ENCODE data around the gene HPX.
"Not testable (repeated sequence)": the region's sequence is repeated elsewhere in the genome, so short reads cannot be mapped to it uniquely, and the experiment has no call there.

Gene HPX

DNA sequence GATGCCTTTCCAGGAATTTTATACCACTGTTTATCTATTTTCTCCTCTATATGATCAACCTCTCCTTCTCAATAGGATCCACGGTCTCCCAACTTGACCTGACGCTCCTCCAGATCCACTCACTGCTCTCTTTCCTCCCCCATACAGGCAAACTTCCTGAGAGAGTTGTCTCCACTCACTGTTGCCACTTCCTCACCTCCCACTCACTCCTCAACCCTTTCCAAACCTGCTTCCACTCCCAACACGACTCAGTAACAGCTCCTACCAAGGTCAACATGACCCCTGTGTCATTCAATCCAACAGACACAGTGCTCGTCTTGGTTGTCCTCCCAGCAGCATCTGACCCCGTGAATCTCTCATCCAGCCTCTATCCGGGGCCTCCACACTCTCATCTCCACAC is 25.0 kb downstream of the HPX start:
- no peak for DNase-seq (ENCODE audit: low read depth)

DNA sequence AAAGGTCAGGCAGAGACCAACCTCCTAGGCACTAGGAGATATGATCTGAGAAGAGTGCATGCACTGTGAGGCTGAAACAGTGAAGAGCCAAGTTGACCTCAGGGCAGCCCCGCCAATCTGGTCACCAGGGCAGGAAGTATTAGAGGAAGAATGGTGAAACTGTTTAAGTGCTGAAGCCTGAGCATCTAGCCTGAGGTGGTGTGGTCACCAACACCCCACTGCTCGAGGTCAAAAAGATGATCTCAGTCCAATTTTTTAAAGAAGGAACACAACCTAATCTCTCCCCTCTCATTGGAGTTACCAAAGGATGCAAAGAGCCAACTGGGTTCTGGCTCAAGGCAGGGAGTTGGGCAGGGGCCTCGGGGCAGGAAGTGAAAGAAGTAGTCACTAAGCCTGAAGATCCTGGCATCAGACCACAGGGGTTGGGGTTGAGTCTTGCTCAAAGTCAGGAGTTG is 25.9 kb downstream of the HPX start:
- DNase-seq (ENCODE audit: low read depth), result no peak

DNA sequence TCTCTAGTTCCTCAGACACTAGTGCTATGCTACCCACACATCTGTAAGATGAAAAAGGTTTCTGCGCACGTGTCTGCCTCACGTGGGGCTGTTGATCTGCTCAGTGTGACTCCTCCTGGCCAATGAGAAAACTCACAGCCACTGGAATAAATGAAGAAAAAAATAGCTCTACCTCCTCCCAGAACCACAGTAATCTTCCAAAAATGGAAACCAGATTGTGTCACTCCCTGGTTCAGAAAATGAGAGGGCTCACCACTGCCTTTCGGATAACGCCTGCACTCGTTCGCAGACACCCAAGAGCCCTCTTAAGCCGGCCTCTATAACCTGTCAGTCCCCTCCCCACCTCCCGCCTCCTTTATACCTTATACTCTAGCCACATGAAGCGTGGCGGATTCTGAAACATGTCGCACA is 27.0 kb downstream of the HPX start:
- DNase-seq (ENCODE audit: low read depth), result no peak

DNA sequence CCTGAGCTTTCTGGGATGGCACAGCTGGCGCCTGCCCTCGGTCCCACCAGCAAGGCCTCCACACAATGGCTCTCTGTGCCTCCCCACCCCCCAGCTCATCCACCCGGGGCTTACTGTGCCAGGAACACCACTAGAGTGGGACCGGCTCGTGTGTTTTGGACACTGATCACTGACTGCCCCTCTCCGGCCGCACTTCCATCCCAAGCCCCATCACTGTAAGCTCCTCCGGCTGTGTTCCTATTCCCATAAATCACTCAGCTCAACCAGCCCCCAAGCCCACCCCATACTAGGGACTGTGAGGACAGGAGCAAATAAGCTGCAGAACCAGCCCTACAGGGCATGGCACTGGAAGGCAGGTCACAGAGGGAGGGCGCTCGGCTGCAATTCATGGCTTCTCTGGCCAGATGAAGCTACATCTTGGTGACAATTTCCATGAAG is 29.2 kb downstream of the HPX start:
- DNase-seq (ENCODE audit: low read depth), result no peak

DNA sequence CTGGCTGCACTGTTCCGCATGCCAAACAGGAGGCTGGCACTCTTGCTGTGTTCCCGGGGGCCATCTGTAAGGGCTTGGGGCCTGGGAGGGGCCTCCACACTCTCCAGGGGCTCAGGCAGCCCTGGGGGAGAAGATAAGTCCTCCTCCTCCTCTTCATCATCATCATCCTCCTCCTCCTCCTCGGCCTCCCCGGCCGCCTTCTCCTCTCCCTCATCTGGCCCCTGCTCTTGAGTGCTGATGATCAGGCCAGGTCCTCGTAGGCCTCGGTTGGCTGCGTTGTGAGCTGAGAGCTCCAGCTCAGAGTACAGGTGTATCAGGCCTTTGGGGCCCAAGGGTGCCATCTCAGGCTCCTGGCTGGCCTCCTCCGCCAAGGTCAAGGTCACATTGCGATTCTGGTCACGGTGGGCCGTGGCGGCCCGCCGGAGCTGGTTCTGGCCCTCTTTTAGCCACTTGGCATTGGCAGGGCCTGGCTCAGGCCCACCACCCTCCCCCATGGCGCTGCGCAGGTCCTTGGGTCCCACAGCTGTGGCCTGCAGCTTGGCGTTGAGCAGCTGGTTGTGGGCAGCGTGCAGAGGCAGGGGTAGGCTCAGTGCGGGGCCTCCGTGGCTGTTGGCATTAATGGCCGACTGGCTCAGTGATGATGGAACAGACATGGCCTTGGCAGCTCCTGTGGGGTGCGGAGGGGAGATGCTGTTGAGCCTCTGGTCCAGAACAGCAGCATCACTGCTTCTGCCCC is 29.9 kb downstream of the HPX start:
- no peak for DNase-seq (ENCODE audit: low read depth)

DNA sequence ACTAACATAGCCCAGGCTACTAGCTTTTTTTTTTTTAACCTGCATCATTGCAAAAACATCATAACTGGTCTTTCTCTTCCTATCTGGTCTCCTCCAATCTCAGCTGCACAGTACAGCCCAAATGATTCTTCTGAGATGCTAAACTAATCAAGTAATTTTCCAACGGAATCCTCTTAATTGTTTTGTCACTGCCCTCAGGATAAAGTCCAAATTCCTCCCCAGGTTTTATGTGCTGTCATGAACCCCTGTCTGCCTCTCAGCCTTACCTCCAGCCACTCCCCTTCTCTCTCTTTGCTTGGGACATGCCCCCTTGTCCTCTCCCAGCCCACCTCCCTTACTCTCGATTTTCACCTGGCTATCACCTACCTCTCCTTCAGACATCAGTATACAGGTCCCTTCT is 34.4 kb downstream of the HPX start:
- DNase-seq (ENCODE audit: low read depth), result no peak

DNA sequence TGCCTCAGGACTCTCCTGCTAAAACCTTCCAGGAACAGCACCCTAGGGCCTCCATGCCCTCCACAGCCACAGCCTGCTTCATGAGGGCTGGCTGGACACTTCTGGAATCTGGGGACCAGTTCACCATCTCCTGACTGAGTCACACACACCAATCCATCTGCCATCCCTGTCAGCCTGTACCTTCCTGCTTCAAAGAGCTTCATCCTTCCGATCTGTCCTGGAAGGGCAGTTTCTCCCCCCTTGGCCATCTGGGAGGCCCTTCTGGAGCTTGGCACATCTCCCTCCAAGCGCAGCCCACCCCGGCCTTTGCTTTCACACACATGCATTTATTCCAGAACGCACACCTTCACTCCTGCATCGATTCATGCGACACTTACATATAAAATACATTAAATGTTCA is 34.9 kb downstream of the HPX start:
- DNase-seq (ENCODE audit: low read depth), result no peak

DNA sequence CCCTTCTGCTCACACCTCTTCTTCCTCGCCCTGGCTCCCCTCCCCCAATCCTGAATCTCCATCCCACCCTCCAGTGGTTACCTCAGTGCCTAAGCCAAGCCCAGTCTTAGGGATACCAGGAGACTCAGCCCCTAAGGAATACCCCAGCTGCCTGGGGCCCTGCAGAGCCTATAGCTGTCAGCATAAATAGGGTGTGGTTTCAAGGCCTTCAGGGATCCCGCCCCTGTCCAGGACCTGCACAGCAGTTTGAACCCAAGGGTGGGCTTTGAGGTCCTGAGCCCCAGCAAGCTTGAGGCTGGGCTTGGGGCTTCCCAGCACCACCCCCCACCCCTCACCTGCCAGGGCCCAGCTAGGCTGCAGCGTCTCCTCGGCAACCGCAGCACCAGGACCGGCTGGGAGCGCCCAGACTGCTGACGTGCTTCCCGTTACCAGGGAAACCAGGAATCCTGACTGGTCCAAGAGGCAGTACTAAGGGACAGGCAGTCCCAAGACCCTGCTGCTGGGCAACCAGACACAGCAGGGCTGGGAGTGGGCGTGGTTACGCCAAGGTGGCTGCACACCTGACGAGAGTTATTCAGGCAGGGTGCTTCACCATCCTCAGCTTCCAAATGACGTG is 35.6 kb downstream of the HPX start:
- no peak for DNase-seq (ENCODE audit: low read depth)

DNA sequence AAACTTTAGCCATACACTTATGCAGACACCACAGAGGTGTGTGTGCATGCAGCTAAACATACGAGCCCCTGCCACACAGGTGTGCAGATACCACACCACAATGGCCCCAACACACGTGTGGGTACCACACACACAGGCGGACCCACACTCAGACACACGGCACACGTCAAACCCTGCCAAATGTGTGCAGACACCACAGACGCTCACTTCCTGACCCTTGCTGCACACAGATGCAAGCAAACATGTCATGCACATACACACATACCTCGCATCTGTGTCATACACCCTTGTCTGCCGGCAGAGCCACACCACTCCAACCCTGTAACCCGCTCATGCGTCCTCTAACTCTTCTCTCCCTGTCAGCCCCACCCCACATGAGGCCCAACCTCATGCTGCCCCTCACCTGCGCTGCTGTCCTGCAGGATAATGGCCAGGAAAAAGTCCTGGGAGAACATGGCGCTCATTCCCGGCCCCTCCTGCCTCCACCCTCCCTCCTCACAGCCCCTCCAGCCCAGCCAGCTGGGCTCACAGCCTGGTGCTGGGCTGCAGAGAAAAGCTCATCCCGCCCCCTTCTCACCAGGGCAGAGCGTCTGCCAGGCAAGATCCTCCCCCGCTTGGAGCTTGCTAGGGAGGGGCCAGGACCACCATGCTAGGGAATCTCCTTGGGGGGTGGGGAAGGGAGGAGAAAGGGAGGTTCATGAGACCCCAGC is 36.3 kb downstream of the HPX start:
- DNase-seq (ENCODE audit: low read depth), result no peak

DNA sequence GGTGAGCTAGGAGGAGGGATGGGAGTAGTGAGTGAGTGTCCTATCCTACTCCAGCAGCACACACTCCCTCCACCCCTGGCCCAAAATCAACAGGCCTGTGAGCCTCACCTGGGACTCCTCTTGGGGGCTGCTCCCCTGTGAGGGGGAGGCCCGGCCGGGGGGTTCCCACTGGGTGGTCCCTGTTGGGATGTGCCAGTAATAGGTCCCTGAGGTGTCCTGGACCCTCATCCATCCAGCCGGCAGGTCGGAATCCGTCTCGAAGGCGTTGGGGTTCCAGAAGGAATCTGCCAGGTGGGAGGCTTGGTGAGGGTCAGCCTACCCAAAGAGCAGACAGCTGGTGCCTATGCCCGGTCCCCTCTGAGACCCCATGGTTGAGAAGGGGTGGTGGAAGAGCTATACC is 37.2 kb downstream of the HPX start:
- no peak for DNase-seq (ENCODE audit: low read depth)

DNA sequence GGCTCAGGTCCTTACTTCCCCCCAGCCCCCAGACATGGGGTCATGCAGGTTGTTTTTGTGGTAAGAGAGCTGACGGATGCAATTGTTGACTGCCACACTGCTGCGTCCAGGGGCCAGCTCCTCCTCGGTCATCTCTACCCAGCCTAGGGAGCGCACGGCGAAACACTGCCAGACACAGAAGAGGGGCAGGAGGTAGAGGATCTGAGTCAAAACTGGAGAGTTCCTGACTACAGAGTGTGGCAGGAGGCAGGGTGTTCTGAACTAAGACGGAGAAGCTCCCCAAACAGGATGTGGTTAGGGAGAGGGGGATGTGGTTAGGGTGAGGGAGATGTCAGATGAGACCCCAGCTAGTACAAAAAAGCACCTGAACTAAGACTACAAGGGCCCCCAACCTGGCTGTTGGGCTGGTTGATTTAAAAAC is 38.2 kb downstream of the HPX start:
- no peak for DNase-seq (ENCODE audit: low read depth)

DNA sequence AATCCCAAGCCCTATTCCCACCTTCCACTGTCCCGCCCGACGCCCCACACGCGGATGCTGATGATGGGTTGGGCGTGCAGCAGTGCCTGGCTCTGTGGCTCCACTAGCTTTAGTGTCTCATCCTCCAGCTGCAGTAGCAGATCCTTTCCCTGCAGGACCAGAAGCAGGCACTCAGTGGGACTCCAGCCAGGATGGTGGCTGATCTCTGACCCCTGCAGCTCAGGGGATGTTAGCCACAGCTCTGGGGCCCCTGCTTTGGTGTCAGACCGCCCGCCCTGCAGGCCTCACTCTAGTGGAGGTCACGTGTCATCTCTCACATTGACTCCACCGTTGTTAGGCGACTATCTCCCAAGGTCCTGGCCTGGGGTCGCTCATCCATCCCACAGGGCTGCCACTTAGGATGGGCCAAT is 38.7 kb downstream of the HPX start:
- no peak for DNase-seq (ENCODE audit: low read depth)

DNA sequence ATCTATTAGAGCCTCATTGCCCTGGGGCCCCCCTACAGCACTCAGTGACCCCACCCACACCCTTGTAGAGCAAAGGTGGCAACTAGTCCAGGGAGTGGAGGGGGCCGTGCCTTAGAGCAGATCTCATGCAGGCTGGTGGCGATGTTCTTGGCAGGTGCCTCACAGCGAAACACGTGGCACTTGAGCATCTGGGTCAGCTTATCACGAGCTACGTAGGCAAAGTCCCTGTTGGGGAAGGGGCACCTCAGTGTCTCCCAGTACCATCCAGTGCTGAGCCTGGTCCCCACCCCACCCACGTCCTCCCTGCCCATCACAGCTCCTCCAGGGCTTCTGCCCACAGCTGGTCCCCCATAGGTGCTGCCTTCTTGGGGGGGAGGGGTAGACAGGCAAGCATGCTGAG is 39.3 kb downstream of the HPX start:
- no peak for DNase-seq (ENCODE audit: low read depth)

DNA sequence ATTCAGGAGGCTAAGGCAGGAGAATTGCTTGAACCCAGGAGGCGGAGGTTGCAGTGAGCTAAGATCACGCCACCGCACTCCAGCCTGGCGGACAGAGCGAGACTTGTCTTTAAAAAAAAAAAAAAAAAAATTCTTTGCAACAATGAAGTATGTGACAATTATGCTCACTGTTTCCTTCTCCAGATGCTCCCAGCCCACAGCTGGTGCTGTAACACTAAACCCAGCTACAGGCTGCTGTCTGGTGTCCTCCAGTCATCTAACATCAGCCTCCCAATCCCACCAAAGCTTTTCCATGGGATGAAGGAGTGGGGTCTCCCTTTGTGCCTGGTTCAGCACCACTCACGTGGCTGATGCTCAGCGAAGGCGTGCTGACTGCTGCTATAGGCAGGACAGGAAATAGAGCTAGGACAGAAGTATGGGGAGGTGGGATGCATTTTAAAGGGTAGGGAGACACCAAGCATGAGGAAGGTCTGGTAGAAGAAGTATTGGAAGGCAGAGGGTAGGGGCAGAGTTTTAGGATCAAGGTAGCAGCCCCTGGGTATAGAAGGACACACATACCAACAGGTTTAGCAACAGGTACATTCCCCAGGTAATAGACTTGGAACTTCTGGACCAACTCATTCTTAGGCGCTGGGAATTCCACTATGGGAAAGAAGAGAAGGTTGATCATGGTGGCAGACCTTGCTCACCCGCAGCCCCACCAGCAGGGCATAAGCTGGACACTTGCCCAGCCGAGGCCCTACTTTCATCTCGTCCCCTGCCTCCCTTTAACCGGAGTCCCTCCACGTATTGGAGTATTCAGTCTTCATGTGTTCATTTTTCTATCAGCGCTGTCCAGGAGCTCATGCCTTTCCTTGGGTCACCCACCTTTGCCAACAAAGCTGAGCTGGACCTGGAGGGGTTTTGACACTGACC is 40.1 kb downstream of the HPX start:
- DNase-seq (ENCODE audit: low read depth), result no peak

DNA sequence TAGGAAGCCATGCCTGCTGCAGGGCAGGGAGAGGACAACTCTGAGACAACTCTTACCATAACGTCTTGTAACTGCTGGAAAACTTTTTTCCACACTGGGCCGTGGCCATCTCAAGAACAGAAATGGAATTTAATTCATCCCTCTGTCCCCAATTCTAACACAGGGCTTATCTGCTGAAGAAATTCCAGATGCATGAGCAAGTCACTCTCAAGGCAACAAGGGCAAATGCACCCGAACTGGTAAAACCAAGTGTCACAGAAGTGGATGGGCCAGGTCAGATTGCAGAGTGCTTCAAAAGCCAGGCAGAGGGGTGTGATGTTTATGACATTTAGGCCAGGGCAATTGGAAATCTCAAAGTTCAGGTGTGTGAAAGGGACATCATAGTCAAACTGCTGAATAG is 43.2 kb downstream of the HPX start:
- DNase-seq (ENCODE audit: low read depth), result no peak

DNA sequence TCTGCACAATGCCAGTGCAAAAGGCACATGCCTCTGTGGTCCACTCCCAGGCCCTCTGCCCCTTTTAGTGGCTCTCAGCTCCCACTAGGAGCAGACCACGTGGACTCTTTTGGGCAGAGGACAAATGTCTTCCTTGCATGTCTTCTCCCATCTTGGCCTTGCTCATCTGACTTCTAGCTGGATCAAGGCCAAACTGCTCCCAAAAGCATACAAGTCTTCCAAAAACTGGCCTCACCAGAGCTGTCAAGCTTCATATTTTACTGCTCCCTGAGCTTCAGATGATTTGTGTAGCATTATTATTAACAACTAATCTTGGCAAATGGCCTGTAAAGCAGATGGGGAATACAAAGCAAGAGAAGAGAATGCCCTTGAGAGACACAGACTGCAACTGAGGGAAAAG is 43.6 kb downstream of the HPX start:
- DNase-seq (ENCODE audit: low read depth), result no peak

DNA sequence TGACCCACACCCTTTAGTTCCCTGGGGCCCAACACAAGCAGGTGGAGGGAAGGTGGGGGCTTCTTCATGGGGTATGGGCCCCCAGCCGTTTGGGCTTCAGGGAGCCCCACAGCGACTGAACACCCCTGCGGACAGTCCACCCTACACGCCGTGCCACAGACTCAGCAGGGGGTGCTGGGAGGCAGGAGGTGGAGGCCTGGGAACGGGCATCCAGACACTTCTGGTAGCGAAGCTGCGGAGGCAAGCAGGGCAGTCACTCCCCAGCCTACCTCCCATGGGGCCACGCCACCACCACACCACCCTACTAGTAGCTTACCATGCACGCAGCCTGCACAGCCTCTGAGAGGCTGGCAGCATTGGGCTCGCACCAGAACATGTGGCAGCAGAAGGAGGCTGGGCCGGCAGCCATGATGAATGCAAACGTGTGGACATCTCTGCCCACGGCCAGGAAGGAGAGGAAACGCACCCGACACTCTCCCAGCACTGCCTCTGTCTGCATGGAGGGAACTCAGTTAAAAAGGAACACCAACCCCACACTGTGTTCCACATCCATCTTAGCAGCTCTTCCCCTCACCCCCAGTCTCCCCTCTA is 45.2 kb downstream of the HPX start:
- no peak for DNase-seq (ENCODE audit: low read depth)

DNA sequence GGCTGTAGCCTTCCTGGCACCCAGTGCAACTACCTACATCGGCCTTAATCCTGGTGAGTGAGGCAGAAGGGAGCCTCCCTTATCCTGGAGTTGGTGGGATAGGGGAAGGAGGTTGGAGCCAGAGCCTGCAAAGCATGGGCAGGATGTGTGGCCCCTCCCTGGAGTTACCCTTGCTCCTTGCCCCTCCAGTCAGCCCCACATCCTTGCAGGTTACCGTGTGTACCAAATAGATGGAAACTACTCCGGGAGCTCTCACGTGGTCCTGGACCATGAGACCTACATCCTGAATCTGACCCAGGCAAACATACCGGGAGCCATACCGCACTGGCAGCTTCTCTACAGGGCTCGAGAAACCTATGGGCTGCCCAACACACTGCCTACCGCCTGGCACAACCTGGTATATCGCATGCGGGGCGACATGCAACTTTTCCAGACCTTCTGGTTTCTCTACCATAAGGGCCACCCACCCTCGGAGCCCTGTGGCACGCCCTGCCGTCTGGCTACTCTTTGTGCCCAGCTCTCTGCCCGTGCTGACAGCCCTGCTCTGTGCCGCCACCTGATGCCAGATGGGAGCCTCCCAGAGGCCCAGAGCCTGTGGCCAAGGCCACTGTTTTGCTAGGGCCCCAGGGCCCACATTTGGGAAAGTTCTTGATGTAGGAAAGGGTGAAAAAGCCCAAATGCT is 46.7 kb downstream of the HPX start:
- DNase-seq (ENCODE audit: low read depth), result no peak

DNA sequence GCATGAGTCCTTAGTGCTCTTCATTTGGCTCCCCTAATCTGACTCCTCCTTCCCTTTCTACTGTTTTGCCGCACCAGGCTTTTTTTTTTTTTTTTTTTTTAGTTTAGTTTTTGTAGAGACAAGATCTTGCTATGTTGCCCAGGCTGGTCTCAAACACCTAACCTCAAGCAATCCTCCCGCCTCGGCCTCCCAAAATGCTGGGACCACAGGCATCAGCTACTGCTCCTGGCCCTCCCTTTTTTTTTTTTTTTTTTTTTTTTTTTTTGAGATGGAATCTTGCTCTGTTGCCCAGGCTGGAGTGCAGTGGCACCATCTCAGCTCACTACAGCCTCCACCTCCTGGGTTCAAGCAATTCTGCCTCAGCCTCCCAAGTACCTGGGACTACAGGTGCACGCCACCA is 48.5 kb downstream of the HPX start:
- DNase-seq (ENCODE audit: low read depth), result not testable (repeated sequence)

DNA sequence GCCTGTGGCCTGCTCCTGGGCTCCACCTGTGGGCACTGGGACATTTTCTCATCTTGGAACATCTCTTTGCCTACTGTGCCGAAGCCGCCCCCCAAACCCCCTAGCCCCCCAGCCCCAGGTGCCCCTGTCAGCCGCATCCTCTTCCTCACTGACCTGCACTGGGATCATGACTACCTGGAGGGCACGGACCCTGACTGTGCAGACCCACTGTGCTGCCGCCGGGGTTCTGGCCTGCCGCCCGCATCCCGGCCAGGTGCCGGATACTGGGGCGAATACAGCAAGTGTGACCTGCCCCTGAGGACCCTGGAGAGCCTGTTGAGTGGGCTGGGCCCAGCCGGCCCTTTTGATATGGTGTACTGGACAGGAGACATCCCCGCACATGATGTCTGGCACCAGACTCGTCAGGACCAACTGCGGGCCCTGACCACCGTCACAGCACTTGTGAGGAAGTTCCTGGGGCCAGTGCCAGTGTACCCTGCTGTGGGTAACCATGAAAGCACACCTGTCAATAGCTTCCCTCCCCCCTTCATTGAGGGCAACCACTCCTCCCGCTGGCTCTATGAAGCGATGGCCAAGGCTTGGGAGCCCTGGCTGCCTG is 49.2 kb downstream of the HPX start:
- DNase-seq (ENCODE audit: low read depth), result no peak
